ENCODE results near the gene AMH.
A peak's percentile ranks its signal among the peaks of the same experiment; 100 is the strongest.
"Not testable (repeated sequence)": the region's sequence is repeated elsewhere in the genome, so short reads cannot be mapped to it uniquely, and the experiment has no call there.

The AMH gene

GRCh38 chr19:2274931-2275535 lies 25.9 kb downstream of the AMH start:
- H3K36me3 Mint-ChIP-seq = no peaks in the 10 kb centered on the region
- peak overlapping the region; percentile 54 for H3K27ac Mint-ChIP-seq
- H3K27me3 Mint-ChIP-seq = no peaks in the 10 kb centered on the region
- H3K4me3 Mint-ChIP-seq = peak overlapping the region; percentile 46
- H3K4me1 Mint-ChIP-seq (ENCODE audit: low read depth) = peaks cover 25% of the 10 kb centered on the region
- H3K9me3 Mint-ChIP-seq (ENCODE audit: low read depth) = no peaks in the 10 kb centered on the region

GRCh38 chr19:2275588-2276428 lies 26.7 kb downstream of the AMH start:
- H3K9me3 Mint-ChIP-seq (ENCODE audit: low read depth) = no peaks in the 10 kb centered on the region
- no peak overlapping the region for H3K4me3 Mint-ChIP-seq
- no peak overlapping the region for H3K27ac Mint-ChIP-seq
- no peaks in the 10 kb centered on the region for H3K27me3 Mint-ChIP-seq
- H3K4me1 Mint-ChIP-seq (ENCODE audit: low read depth) = peaks cover 25% of the 10 kb centered on the region
- H3K36me3 Mint-ChIP-seq = no peaks in the 10 kb centered on the region

- Mint-ChIP-seq H3K9me3 (ENCODE audit: low read depth) (no peaks in the 10 kb centered on the region), H3K4me3 (no peak overlapping the region), H3K27me3 (no peaks in the 10 kb centered on the region), H3K27ac (no peak overlapping the region), H3K4me1 (ENCODE audit: low read depth) (peaks cover 24% of the 10 kb centered on the region), H3K36me3 (no peaks in the 10 kb centered on the region)
These were observed 27.4 kb downstream of the AMH start for GRCh38 chr19:2276429-2276986.

DNA sequence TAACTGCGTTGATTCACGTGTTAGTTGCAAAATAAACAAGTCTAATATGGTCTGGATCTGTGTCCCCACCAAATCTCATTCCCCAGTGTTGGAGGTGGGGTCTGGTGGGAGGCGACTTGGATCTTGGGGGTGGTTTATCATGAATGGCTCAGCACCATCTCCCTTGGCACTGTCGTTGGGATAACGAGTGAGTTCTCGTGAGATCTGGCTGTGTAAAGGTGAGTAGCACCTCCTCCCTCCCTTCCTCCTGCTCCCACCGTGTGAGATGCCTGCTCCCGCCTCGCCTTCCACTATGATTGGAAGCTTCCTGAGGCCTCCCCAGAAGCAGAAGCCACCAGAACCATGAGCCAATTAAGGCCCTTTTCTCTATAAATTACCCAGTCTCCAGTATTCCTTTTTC lies 28.0 kb downstream of the AMH start:
- no peak overlapping the region for H3K4me3 Mint-ChIP-seq
- no peak overlapping the region for H3K27ac Mint-ChIP-seq
- peaks cover 22% of the 10 kb centered on the region for H3K4me1 Mint-ChIP-seq (ENCODE audit: low read depth)
- H3K36me3 Mint-ChIP-seq = no peaks in the 10 kb centered on the region
- no peaks in the 10 kb centered on the region for H3K9me3 Mint-ChIP-seq (ENCODE audit: low read depth)
- no peaks in the 10 kb centered on the region for H3K27me3 Mint-ChIP-seq

- Mint-ChIP-seq H3K27ac (no peak overlapping the region), H3K27me3 (no peaks in the 10 kb centered on the region), H3K4me3 (no peak overlapping the region), H3K4me1 (ENCODE audit: low read depth) (peaks cover 20% of the 10 kb centered on the region), H3K9me3 (ENCODE audit: low read depth) (no peaks in the 10 kb centered on the region), H3K36me3 (no peaks in the 10 kb centered on the region)
These were observed 29.5 kb downstream of the AMH start for GRCh38 chr19:2278459-2279158.

DNA sequence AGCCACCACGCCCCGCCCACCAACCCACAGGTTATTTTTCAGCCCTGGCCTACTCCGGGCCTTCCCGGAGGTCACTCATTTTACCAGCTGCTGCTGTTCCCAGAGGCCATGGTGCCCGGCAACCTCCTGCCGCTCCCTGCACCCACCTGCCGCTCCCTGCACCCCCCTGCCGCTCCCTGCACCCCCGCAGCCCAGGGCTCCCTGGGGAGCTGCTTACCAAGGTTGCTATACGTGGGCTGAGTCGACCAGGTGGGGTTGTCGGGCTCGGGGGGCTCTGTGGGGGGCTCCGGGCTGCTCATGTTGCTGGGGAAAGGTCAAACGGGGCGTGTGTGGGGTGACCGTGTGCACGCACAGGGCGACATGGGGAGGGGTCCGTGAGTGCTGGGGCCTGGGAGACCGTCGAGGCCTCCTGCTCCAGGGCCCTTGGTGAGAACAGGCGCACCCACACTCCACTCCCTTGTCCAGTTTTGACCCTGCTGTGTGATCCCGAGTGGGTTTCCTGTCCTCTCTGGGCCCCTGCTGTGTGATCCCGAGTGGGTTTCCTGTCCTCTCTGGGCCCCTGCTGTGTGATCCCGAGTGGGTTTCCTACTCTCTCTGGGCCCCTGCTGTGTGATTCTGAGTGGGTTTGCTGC lies 31.6 kb downstream of the AMH start:
- Mint-ChIP-seq H3K4me3 (no peak overlapping the region), H3K27me3 (no peaks in the 10 kb centered on the region), H3K9me3 (ENCODE audit: low read depth) (no peaks in the 10 kb centered on the region), H3K4me1 (ENCODE audit: low read depth) (peaks cover 7% of the 10 kb centered on the region), H3K27ac (no peak overlapping the region), H3K36me3 (no peaks in the 10 kb centered on the region)

GRCh38 chr19:2281265-2282061 lies 32.3 kb downstream of the AMH start:
- H3K9me3 Mint-ChIP-seq (ENCODE audit: low read depth); H3K4me3 Mint-ChIP-seq; H3K36me3 Mint-ChIP-seq; H3K27me3 Mint-ChIP-seq; H3K4me1 Mint-ChIP-seq (ENCODE audit: low read depth); H3K27ac Mint-ChIP-seq: not testable (repeated sequence)

DNA sequence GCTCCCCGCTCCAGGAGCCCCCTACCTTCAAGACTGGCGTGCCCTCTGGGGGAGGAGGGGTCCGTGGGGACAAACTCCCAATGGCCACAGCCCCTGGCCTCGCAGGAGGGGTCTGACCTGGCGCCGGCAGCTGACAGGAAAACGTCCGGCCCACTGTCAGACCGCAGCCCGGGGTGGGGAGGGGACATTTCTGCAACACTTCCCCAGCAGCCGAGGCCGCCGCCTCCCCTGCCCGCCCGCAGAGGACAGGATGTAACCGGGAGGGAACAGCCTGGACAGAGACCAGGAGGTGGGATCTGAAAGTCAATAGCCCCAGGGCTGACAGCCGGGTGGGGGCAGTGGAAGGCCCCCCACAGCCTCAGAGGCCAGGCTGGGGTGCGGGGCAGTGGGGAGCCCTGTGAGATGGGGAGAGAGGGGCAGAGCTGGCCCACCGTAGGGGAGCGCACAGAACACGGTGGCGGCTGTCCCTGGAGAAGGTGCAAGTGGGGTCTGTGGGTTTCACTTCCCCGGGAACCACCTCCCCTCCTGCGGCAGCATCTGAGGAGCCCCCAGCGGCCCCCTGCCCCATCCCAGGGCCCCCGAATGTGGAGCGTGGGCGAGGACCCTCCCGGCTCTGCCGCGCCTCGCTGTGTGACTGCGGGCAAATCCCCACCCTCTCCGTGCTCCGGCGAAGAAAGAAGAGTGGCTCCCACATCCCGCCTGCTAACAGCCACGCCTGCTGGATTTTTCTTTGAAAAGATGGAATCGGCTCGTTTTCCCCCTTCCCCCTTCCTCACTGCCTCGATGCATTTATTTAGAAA lies 33.1 kb downstream of the AMH start, which contains the start of gene PEAK3:
PEAK3 (minus strand) TSS at position 114 of the 800 bp plus-strand sequence. CDS start 1,244 bp downstream, outside the sequence.
- Mint-ChIP-seq H3K4me3 (peak within 1 kb of the TSS; percentile 57), H3K27ac (peak within 1 kb of the TSS; percentile 6), H3K4me1 (ENCODE audit: low read depth) (peaks cover 7% of the 10 kb centered on the region)

GRCh38 chr19:2282862-2283237 lies 33.7 kb downstream of the AMH start:
- peak overlapping the region; percentile 57 for H3K4me3 Mint-ChIP-seq
- peak overlapping the region; percentile 6 for H3K27ac Mint-ChIP-seq
- H3K4me1 Mint-ChIP-seq (ENCODE audit: low read depth) = peaks cover 7% of the 10 kb centered on the region
- H3K27me3 Mint-ChIP-seq = no peaks in the 10 kb centered on the region
- no peaks in the 10 kb centered on the region for H3K36me3 Mint-ChIP-seq
- no peaks in the 10 kb centered on the region for H3K9me3 Mint-ChIP-seq (ENCODE audit: low read depth)

More for the DNA sequence above, 33.1 kb downstream of the AMH start, which contains the start of gene PEAK3:
- Mint-ChIP-seq H3K27me3 (no peaks in the 10 kb centered on the region), H3K9me3 (ENCODE audit: low read depth) (no peaks in the 10 kb centered on the region), H3K36me3 (no peaks in the 10 kb centered on the region)

GRCh38 chr19:2283835-2284507 lies 34.8 kb downstream of the AMH start:
- Mint-ChIP-seq H3K4me3 (no peak overlapping the region), H3K27ac (no peak overlapping the region), H3K4me1 (ENCODE audit: low read depth) (peaks cover 14% of the 10 kb centered on the region)

GRCh38 chr19:2286402-2287140 lies 37.4 kb downstream of the AMH start:
- peaks cover 24% of the 10 kb centered on the region for H3K4me1 Mint-ChIP-seq (ENCODE audit: low read depth)
- H3K27me3 Mint-ChIP-seq = no peaks in the 10 kb centered on the region
- H3K4me3 Mint-ChIP-seq = no peak overlapping the region
- no peaks in the 10 kb centered on the region for H3K9me3 Mint-ChIP-seq (ENCODE audit: low read depth)
- no peaks in the 10 kb centered on the region for H3K36me3 Mint-ChIP-seq
- no peak overlapping the region for H3K27ac Mint-ChIP-seq

More at GRCh38 chr19:2283835-2284507, 34.8 kb downstream of the AMH start:
- H3K27me3 Mint-ChIP-seq = no peaks in the 10 kb centered on the region
- H3K9me3 Mint-ChIP-seq (ENCODE audit: low read depth) = no peaks in the 10 kb centered on the region
- H3K36me3 Mint-ChIP-seq = no peaks in the 10 kb centered on the region

DNA sequence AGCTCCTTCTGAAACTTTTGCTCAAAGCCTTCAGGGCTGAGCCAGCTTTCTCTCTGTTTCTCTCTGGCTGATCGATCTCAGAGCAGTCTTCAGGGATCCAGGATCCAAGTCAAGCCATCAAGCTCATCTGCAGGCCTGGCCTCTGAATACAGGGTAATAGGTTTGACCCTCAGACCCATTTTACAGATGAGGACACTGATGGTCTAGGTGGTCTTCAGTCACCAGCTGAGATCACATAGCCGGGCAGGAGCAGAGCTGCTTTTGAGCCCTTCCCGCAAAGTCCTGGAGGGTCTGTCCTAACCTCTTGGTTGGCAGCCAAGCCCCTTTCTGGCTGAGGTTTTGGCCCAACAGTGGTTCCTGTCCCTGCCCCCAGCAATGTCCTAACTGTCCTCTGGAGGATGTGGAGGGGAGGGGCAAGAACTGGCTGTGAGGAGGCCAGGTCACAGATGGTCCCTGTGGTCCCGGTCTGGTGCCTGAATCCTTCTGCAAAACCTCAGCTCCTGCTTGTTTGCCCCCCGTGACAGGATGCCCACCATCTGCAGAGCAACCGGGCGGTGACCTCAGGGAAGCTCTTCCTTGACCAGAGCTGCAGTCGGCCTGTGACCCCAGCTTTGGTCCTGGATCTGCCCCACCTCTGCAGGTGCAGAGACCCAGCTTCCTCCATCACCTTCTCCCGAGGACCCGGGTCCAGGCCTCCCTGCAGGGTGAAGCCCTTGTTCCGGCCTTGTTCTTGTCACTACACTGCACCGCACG lies 38.6 kb downstream of the AMH start:
- H3K27me3 Mint-ChIP-seq = no peaks in the 10 kb centered on the region
- no peak overlapping the region for H3K4me3 Mint-ChIP-seq
- H3K27ac Mint-ChIP-seq = no peak overlapping the region
- no peaks in the 10 kb centered on the region for H3K36me3 Mint-ChIP-seq
- peaks cover 19% of the 10 kb centered on the region for H3K4me1 Mint-ChIP-seq (ENCODE audit: low read depth)
- H3K9me3 Mint-ChIP-seq (ENCODE audit: low read depth) = no peaks in the 10 kb centered on the region

Data from activated naive CD8-positive, alpha-beta T cell (primary cell).